ENCODE measurements around the gene EHMT1.

- TF ChIP-seq TAF1 (IDR thresholded peaks at IDR 0.05; ENCODE audit: borderline replicate concordance, low read depth, low read length): no peak
- TF ChIP-seq POLR2AphosphoS5 (IDR thresholded peaks at IDR 0.05; ENCODE audit: low read depth, low read length): no peak
Observed at GRCh38 chr9:137748311-137748710, 129.5 kb downstream of the EHMT1 start.
